Stimulated activated CD8-positive, alpha-beta memory T cell treated with anti-CD3 and anti-CD28 coated beads, Interleukin-7, amount 100 ng/mL, for 1 hour (primary cell): ENCODE data around the gene RFX7.

Source experiments
- DNase-seq, 2 donors: peaks; one replicate each; pipeline ENCODE4 v3.0.0-alpha.2; 2020; ENCODE audit warnings: low read depth in 2 of 2

Gene RFX7

DNA sequence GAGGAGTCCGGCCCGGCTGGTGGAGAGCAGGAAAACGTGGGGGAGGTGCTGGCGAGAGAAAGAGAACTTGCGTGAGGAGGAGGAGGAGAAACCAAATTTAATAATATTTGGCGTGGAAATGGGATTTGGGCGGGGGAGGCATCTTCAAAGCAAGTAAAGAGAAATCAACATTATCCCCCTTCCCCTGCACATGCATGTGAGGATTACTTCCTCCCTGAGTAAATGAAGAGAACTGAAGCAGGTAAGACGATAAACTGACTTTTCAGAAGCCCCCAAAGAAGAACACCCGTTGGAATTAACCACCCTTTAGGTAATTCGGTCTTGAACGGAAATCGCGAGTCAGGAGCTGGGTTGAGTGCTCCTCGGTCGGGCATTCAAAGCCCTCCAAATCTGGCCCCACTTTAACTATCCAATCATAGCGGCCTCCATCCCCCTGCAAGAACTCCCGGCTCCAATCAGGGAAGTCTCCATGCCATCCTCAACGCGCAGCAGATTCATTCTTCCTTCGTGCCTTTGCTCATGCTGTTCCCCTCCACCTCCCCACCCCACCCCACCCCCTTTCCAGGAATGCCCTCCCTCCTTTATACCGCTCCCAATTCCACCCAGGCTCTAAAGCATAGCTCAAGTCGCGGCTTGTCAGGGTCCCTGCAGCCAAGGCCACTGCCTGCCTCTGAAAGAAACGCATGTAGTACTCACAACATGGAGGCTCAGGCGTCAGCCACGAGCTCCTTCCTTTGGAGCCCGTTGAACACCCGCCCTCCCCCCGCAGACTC lies 545 bp upstream of the RFX7 start:
- no peak for DNase-seq

DNA sequence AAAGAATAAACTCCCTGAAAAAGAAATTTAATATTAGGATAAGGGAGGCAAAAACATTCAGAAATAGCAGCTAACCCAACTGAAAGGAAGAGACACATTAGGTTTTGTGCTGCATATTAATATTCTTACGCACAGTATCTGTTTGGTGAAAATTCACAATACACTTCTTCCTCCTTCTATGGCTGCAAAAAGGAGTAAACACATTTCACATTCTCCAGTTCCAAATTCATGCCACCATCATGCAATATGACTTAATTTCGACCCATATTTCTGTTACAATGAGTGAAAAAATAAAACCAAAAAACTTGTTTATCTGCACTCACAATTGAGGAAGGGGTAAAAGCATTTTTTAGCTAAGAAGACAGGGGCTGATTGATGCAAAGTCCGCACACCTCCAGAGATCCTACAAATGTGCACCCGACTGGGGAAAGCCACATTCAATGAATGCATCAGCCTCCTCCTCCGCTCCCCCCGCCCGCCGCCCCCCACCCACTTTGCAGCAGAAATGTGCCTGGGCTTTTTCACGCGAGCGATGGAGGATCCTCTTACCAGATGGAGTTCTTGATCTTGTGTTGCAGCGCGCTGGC lies 1.0 kb downstream of the RFX7 start:
- no peak for DNase-seq

DNA sequence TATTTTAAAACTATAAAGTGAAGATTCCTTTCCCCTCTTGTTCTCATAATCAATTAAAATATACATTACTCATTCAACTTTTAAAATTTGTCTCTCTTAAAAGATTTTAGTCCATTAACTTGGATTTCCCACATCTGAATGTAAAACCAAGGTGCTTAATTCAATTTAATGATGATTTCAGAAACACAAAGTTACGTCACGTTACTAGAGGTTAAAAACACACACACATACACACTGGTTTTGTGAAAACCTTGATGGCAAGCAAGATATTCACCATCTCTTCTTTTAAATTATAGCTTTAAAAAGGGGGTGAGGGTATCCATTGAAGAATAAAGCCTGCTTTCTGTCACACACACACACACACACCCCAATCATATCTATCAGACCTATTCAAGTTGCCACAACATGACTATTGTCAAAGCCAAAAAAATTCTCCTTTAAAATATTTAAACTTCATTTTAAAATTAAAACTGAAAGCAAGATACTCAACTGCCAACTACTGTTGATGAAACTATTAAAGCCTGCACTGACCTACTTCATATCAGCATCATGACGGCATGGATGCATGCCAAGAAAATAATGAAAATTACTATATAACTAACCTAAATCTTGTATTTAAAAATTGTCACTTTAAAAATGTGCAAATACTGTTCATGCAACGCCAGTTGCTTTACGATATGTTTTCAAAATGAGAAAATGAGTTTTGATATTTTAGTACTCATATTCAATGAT lies 2.1 kb downstream of the RFX7 start:
- no peak for DNase-seq

DNA sequence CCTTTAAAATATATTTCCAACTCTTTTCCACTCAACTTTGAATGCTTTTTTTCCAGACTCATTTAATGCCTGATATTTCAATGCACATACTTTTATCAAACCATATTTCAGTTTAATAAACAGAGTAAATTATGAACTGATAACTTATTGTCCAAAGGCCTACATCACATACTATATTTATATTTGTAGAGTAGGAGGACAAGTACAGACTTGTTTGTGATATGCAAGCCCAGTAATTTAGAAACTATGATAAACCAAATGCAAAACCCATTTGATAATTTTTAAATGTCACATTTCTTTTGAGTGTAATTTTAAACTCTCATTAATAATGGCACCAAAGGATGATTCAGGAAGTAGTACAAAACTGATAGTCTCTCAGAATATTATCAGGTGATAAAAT lies 3.3 kb downstream of the RFX7 start:
- no peak for DNase-seq

DNA sequence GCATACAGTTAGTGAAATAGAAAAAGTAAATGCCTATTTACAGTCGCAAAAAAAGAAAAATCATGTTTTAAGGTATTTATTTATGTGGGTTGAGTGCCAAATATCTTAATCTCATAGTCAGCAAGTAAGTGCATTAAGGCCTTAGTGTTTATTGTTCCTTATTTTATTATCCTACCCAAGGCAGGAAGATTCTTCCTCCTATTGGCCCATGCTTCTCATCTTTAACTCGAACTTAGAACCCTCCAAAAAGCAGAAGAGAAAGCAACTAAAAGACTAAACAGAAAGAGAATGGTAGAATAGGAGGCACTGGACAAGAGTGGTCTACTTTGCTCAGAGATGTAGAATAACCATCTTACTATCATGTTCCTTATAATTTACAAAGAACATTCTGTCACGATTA lies 7.5 kb downstream of the RFX7 start:
- no peak for DNase-seq

DNA sequence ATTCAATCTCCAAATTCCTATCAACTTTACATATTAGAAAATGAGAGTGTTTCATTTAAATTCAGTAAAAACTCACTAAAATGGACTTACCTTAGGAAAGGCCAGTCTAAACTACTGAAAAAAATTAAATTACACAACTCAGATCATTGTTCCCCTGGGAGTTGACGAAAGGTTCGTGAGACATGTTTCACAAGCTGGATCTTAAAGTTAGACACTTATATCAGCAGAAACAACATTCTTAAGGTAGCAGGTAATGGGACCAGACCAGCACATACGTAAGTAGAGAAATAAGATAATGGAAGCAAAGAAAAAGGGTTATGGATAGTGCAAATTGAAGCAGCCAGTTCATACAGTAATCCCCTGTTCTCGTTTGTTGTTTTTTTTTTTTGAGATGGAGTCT lies 8.9 kb downstream of the RFX7 start:
- DNase-seq: no peak

DNA sequence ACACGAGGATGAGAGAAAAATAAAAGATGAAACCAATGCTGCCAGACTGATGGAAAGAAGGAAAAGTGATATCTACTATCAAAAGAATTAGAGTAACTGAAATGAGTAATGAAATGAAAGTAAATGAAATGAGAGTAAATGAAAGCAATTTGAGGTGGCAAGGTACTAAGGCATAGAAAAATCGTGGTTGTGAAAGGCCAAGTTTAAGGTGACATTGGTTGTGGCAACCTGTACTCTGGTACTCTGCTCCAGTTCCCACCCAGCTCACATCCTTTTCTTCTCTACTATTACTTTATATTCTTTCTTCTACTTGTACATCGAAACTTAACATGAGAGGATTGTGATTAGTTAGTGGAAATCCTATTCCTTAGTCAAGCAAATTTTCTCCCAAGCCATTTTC lies 10.1 kb downstream of the RFX7 start:
- no peak for DNase-seq

DNA sequence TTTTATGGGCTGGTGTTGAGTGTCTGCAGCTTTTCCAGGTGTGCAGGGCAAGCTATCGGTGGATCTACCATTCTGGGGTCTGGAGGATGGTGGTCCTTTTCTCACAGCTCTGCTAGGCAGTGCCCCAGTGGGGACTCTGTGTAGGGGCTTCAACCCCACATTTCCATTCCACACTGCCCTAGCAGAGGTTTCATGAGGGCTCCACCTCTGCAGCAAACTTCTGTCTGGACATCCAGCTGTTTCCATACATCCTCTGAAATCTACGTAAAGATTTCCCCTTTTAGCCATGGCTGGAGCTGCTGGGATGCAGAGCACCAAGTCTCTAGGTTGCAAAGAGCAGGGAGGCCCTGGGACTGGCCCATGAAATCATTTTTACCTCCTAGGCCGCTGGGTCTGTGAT lies 11.6 kb downstream of the RFX7 start:
- DNase-seq: no peak

DNA sequence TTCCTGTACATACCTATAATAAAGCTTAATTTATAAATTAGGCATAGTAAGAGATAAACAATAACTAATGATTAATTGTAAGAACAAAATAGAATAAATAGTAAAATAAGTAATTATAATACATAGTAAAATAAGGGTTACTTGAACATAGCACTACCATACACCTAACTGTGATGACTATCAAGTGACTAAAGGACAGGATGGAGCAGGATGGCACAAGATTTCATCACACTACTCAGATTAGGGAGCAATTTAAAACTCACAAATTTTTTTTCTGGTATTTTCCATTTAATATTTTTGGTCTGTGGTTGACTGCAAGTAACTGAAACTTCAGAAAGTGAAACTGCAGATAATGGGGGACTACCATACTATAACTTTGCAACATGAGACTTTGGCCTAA lies 14.8 kb downstream of the RFX7 start:
- DNase-seq: no peak

DNA sequence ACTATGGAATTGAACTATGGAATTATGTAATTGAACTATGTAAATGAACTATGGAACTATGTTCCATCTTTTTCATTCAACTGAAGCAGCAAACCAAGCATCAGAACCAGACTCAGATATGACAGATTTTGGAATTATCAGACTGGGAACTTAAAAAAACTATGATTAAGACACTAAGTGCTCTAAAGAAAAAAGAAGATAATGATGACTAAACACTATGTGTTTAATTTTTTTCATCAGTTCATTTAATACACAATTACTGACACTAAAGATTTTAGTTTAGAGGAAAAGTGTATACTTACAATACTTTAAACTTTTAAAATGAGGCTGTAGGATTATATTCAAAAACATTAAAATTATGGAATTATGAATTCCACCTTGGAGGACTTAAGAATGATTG lies 15.3 kb downstream of the RFX7 start:
- no peak for DNase-seq

DNA sequence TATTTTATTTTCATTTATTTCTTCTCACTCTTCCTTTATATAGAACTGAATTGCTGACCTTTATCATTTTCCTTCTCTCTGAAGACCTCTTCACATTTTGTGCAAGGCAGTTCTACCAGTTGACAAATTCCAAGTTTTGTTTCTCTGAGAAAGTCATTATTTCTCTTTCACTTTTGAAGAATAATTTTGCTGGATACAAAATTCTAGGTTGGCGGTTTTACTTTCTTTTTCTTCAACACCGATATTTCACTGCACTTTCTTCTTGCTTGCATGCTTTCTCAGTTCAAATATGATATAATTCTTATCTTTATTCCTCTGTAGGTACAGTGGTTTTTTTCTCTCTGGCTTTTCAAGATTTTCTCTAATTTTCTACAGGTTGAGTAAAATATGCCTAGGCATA lies 15.9 kb downstream of the RFX7 start:
- no peak for DNase-seq

DNA sequence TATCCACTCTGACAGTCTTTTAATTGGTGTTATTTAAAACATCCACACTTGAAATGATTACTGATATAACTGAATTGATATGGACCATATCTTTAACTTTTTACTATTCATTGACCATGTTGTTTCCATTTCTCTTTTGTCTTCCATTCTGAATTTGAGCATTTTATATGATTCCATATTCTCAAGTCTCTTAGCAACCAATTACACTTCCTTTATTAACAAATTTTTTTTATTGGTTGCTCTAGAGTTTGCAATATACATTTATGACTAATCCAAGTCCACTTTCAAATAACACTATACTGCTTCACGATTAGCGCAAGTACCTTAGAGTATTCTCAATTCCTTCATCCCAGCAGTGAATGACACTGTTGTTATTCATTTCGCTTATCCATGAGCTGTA lies 16.4 kb downstream of the RFX7 start:
- no peak for DNase-seq

DNA sequence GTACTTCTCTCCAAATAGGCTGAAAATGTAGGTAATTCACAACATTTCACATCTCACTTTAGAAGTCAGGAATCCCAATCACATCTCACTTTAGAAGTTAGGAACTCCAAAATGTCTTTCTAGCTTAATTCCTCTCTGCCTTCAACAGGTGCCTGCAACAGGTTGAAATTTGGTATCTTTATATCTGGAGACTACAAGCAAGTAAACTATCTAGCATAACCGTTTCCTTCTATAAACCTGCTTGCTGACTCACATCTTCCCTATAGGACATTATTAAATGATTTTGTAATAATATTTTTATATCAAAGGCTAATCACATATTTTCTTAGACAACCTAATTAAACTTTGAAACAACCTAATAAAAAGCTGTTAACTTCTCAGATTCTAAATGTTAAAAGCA lies 18.2 kb downstream of the RFX7 start:
- no peak for DNase-seq

DNA sequence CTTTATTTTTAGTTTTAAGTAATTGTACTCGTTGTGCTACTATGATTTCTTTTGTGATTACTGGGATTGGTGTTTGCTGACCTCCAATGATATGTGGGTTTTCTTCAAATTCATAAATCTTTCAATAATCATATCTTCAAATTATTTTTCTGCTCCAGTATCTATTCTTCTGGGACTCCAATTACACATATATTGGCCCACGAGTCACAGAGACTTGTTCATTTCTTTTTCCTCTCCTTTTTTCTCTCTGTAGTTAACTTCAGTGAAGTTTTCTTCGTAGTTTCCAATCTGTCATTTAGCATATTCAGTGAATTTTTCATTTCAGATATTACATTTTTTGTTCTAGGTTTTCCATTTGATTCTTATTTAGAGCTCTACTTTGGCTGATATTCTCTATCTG lies 21.4 kb downstream of the RFX7 start:
- DNase-seq: no peak

DNA sequence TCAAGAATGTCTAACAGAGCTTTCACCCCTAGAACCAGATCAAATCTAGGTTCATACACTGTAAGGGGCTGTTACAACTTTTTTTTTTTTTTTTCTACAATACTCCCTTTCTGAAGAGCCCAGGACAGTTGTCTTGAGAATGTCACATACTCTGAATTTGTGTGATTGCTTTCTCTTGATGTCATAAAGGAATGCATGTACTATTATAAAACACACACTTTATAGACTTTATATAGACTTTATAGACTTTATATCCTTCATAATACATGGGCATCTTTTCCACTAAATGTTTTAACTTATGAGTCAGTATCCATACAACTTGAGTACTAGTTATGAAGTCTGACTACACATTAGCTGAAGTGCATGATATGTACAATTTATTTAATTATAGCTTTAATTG lies 26.3 kb downstream of the RFX7 start:
- DNase-seq: no peak

DNA sequence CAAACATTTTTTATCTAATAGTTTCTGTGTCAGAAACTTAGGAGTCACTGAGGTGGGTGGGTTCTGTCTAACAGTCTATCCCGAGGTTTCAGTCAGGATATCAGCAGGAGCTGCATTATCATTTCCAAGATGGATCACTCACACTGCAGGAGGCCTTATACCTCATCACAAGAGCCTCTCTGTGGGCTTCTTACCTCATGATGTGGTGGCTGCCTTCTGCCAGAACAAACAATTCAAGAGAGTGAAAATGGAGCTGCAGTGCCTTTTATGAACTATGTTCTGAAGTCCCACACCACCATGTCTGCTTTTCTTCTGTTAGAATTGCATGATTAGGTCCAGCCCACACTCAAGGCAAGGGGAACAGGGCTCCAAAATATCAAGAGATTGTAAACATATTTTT lies 27.9 kb downstream of the RFX7 start:
- no peak for DNase-seq

DNA sequence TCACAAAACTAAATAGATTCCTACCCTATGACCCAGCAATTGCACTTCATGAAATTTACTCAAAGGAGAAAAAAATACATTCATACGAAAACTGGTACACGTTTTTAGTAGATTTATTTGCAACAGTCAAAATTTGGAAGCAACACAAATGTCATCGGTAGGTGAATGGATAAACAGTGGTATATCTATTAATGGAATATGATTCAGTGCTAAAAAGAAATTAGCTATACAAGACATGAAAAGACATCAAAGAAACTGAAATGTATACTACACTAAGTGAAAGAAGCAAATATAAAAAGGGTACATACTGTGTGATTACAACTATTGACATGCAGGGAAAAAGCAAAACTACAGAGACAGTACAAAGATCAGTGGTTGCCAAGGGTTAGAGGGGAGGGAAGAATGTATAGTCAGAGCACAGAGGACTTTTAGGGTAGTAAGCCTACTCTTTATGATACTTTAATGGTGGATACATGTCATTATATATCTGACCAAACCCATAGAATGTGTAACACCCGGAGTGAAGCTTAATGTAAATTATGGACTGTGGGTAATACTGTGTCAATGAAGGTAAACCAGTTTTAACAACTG lies 31.6 kb downstream of the RFX7 start:
- DNase-seq: no peak

DNA sequence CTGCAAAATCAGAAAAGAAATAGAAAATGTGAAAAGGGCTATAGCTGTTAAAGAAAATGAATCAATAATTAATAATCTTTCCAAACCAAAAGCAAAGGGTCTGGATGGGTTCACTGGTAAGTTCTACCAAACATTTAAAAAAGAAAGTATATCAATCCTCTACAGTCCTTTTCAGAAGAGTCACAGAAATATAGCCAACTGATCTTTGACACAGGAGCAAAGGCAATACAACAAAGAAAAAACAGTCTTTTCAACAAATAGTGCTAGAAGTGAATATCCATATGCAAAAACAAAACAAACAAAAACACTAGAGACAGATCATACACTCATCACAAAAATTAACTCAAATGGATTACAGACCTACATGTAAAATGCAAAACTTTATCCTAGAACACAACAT lies 32.6 kb downstream of the RFX7 start:
- no peak for DNase-seq

DNA sequence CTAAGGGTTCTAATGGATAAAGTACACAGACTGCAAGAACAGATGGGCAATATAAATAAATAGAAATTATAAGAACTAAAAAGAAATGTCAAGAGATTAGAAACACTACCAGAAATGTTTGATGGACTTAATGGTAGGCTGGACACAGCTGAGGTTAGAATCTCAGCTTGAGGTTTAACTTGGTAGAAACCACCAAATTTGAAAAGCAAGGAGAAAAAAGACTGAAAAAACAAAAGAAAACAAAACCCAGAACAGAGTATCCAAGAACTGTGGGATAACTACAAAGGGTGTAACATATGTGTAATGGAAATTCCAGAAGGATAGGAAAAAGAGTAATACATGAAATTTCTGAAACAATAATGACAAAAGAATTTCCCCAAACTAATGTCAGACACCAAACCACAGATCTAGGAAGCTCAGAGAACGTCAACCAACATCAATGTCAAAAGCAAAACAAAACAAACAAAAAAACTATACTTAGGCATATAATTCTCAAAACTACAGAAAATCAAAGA lies 35.0 kb downstream of the RFX7 start:
- no peak for DNase-seq

DNA sequence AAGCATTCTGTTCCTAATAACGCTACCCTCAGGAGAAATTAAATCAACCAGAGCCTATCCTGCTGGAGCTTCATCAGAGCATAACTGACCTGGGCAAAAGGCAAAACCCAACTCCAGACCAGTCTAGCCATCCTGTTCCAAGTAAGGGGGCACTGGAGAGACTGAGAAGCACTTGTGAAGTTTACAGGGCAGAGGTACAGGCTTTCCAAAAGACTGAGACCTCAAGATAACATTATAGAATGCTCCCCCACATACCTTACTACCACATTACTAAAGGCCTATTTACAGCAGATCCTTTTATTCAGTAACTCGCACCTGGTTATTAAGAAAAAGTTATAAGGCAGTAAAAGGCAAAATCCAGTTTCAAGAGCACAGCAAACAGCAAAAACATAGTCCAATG lies 35.5 kb downstream of the RFX7 start:
- no peak for DNase-seq

DNA sequence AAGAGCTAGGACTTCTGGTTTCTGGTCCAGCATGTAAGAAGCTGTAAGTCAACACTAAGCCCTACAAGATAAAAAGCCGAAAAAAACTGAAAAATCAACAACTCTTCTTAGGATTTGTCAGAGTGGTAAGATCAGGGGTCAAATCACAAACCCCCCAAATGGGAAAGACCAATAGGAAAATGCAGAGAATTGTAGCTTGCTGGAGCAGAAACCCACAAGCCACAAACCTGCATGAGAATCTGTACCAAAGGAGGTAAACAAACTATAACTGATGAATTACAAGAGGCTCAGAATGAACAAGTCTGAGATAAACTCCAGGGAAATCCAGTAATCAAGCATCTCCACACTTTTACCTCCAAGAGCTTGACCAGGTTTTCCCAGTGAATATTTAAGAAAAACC lies 36.0 kb downstream of the RFX7 start:
- DNase-seq: no peak

DNA sequence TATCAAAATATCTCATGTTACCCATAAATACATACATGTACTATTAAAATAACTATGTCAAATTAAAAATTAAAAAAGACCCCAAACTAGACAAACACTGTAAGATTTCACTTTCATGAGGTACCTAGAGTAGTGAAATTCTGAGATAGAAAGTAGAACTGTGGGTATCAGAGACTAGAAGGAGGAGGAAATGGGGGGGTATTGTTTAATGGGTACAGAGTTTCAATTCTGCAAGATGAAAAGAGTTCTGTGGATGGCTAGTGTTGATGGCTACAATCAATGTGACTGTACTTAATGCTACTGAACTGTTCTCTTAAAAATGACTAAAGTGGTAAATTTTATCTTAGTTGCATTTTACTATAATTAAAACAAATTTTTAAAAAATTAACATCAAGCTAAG lies 36.6 kb downstream of the RFX7 start:
- DNase-seq: no peak
